NCI-H2107 treated with DMSO at 0.1 percent for 48 hours (cell line): ENCODE data around the gene TAF11L7.
"Not testable (repeated sequence)": the region's sequence is repeated elsewhere in the genome, so short reads cannot be mapped to it uniquely, and the experiment has no call there.

ENCODE experiments used
- DNase-seq: peaks from one replicate; lab custom pipeline; 2025; ENCODE audit not compliant: unreplicated experiment; lab: John Stamatoyannopoulos, UW

The TAF11L7 gene

GRCh38 chr5:17585658-17586057, at the start of gene TAF11L7:
Gene TAF11L7, minus strand, starts transcription at chr5:17585758.
- not testable (repeated sequence) for DNase-seq

GRCh38 chr5:17634160-17634559, 48.6 kb upstream of the TAF11L7 start, which contains the start of gene TAF11L14:
Gene TAF11L14, plus strand, starts transcription at chr5:17634460.
- no peak for DNase-seq

- not testable (repeated sequence) for DNase-seq
Measured at GRCh38 chr5:17631788-17632187, 46.2 kb upstream of the TAF11L7 start, which contains the start of gene TAF11L13. Gene TAF11L13, plus strand, starts transcription at chr5:17632088.

GRCh38 chr5:17625686-17626085, 40.1 kb upstream of the TAF11L7 start:
- no peak for DNase-seq

- DNase-seq: no peak
Measured at GRCh38 chr5:17620627-17621026, 35.1 kb upstream of the TAF11L7 start.

GRCh38 chr5:17619354-17619753, 33.8 kb upstream of the TAF11L7 start:
- DNase-seq: no peak

GRCh38 chr5:17614872-17615605, 29.5 kb upstream of the TAF11L7 start:
- DNase-seq: no peak

GRCh38 chr5:17610092-17610491, 24.5 kb upstream of the TAF11L7 start, which contains the start of gene TAF11L12:
Gene TAF11L12, plus strand, starts transcription at chr5:17610392.
- not testable (repeated sequence) for DNase-seq

GRCh38 chr5:17607461-17607860, 21.9 kb upstream of the TAF11L7 start:
- not testable (repeated sequence) for DNase-seq

- no peak for DNase-seq
Measured at GRCh38 chr5:17604951-17605350, 19.4 kb upstream of the TAF11L7 start.

GRCh38 chr5:17603880-17604279, 18.3 kb upstream of the TAF11L7 start, which contains the start of gene TAF11L11:
Gene TAF11L11, plus strand, starts transcription at chr5:17604183.
- DNase-seq: not testable (repeated sequence)

GRCh38 chr5:17597728-17598127, 12.2 kb upstream of the TAF11L7 start, which contains the start of gene TAF11L10:
Gene TAF11L10, minus strand, starts transcription at chr5:17597828.
- not testable (repeated sequence) for DNase-seq

GRCh38 chr5:17594255-17594654, 8.7 kb upstream of the TAF11L7 start, which contains the start of gene TAF11L9:
Gene TAF11L9, minus strand, starts transcription at chr5:17594394.
- DNase-seq: not testable (repeated sequence)

GRCh38 chr5:17590860-17591259, 5.3 kb upstream of the TAF11L7 start, which contains the start of gene TAF11L8:
Gene TAF11L8, minus strand, starts transcription at chr5:17590960.
- not testable (repeated sequence) for DNase-seq
